Fibroblast of skin of right quadriceps (primary cell): ENCODE measurements around the gene FAM114A1.

Experiments used
- DNase-seq: peaks from one replicate; pipeline ENCODE4 v3.0.0-alpha.2; 2013

FAM114A1 gene

GRCh38 chr4:38860788-38861424 lies 6.7 kb upstream of the FAM114A1 start:
- DNase-seq, result no peak

GRCh38 chr4:38861791-38862190 lies 5.8 kb upstream of the FAM114A1 start:
- DNase-seq, result no peak

GRCh38 chr4:38865445-38865844 lies 2.2 kb upstream of the FAM114A1 start:
- no peak for DNase-seq

GRCh38 chr4:38866973-38867477 lies 581 bp upstream of the FAM114A1 start:
- no peak for DNase-seq

GRCh38 chr4:38868059-38868960 lies 704 bp downstream of the FAM114A1 start:
- DNase-seq, result peak; percentile 23

GRCh38 chr4:38869511-38869910 lies 1.9 kb downstream of the FAM114A1 start:
- no peak for DNase-seq

GRCh38 chr4:38870098-38870808 lies 2.6 kb downstream of the FAM114A1 start:
- DNase-seq, result peak; percentile 22

- DNase-seq, result no peak
Observed at GRCh38 chr4:38871593-38871992, 4.0 kb downstream of the FAM114A1 start.

GRCh38 chr4:38872620-38873019 lies 5.0 kb downstream of the FAM114A1 start:
- peak; percentile 56 for DNase-seq

GRCh38 chr4:38873290-38873944 lies 5.8 kb downstream of the FAM114A1 start:
- no peak for DNase-seq

- DNase-seq, result no peak
Observed at GRCh38 chr4:38876636-38877035, 9.0 kb downstream of the FAM114A1 start.

- no peak for DNase-seq
Observed at GRCh38 chr4:38884254-38884653, 16.6 kb downstream of the FAM114A1 start.

GRCh38 chr4:38889143-38889542 lies 21.5 kb downstream of the FAM114A1 start:
- peak; percentile 89 for DNase-seq

GRCh38 chr4:38891051-38891983 lies 23.7 kb downstream of the FAM114A1 start:
- no peak for DNase-seq

GRCh38 chr4:38894322-38894982 lies 26.8 kb downstream of the FAM114A1 start:
- DNase-seq, result no peak

- DNase-seq, result no peak
Observed at GRCh38 chr4:38896940-38897339, 29.3 kb downstream of the FAM114A1 start.

- DNase-seq, result no peak
Observed at GRCh38 chr4:38898245-38898644, 30.6 kb downstream of the FAM114A1 start.

GRCh38 chr4:38902221-38902620 lies 34.6 kb downstream of the FAM114A1 start:
- no peak for DNase-seq

- no peak for DNase-seq
Observed at GRCh38 chr4:38902695-38903094, 35.1 kb downstream of the FAM114A1 start.

GRCh38 chr4:38904090-38904666 lies 36.6 kb downstream of the FAM114A1 start:
- no peak for DNase-seq

- DNase-seq, result no peak
Observed at GRCh38 chr4:38904682-38905081, 37.1 kb downstream of the FAM114A1 start.
